ENCODE measurements around the gene UBASH3B.
"Not testable (repeated sequence)": the region's sequence is repeated elsewhere in the genome, so short reads cannot be mapped to it uniquely, and the experiment has no call there.

Gene UBASH3B

DNA sequence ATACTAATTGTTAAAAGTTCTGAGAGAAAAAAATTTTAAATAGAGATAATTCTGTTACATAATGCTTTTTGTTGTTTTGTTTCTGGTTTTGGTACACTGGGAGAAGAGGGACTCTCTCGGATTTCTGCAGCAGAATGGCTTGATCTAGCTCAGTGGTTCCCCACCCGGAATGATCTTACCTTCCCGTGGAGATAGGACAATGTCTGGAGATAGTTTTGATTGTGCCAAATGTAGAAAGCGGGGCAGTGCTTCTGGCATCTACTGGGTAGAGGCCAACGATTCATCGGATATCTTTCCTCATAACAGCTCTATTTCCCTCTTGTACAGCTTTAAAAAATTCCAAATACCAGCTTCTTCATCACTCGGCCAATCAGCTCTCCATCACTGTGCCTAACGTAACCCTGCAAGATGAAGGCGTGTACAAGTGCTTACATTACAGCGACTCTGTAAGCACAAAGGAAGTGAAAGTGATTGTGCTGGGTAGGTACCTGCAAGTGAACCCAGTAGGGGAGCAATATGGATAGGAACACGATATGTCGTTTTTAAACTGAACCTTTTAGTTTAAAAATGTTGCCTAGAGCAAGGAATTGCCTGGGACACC lies 195.9 kb downstream of the UBASH3B start:
- no peak for DNase-seq (ENCODE audit: low read depth in 2 of 2)

DNA sequence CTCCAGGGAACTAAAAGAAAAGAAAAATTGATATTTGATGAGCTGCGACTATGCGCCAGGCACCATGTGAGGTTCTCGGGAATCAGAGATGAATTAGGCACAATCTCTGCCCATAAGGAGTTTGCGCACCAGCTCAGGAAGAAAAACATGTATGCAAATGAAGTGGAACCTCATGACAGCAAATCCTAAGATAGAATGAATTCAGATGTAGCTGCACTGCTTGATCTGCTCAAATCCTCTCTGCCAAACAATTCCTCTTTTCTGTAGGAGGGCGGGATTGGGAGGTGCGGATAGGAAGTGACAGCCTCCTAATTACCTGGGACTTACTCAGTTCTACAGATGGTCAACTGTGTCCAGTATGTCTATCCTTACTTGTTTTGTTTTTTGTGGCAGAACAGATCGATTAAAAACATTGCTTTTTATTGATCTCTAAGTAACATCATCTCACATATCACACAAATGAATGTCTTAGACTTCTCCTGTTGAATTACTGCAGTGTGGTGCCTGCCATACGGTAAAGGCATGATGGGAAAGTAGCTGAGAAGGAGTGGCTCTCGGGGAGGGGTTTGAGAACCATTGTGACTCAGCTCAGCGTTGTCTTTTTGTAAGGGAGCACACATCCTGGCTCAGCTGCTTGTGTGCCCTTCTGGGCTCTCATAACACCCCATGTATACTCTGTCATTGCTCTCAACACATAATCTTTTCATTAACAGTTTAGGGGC lies 196.7 kb downstream of the UBASH3B start:
- DNase-seq (ENCODE audit: low read depth in 2 of 2), result peak in 1 of 2 donors; percentile 10

DNA sequence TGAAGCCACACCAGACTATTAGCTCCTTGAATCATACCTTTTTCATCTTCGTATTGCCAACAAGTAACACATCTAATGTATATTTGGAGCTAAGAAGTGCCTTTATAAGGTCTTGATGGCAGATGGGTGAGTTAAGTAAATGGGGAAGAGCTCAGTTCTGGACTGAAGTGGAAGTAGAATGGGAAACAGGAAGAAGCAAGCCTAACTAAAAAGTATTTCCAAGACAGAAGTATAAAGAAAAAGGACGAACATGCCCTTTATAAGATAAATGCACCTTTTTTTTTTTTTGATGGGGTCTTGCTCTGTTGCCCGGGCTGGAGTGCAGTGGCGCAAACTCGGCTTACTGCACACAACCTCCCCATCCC lies 197.3 kb downstream of the UBASH3B start:
- DNase-seq (ENCODE audit: low read depth in 2 of 2), result no peak

DNA sequence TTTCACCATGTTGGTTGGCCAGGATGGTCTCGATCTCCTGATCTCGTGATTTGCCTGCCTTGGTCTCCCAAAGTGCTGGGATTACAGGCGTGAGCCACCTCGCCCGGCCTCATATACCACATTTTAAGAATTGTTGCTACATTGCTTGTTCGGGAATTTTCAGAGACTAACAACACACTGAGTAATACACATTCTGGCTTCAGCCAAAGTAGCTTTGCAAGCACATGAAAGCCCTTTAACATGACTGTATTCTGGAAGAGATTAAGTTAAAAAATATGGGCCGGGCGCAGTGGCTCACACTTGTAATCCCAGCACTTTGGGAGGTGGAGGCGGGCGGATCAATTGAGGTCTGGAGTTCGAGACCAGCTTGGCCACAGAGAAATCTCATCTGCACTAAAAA lies 197.7 kb downstream of the UBASH3B start:
- no peak for DNase-seq (ENCODE audit: low read depth in 2 of 2)

DNA sequence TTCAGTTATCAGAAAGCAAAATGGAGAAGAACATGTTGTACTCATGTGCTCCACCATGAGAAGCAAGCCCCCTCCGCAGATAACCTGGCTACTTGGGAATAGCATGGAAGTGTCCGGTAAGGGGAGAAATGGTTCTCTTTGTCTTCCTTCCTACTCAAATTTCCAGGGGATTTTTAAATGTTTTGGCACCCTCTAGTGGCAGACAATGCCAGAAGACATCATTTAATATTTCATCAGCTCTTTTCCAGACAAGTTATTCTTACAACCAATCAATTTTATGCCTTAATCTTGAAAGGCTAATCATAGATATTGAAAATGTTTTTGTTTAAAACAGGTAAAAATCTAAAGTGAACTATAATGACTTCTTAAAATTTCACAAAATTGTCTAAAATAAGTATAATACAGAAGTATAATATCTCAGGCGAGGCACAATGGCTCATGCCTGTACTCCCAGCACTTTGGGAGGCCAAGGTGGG lies 198.5 kb downstream of the UBASH3B start:
- DNase-seq (ENCODE audit: low read depth in 2 of 2), result peak in 1 of 2 donors; percentile 19

DNA sequence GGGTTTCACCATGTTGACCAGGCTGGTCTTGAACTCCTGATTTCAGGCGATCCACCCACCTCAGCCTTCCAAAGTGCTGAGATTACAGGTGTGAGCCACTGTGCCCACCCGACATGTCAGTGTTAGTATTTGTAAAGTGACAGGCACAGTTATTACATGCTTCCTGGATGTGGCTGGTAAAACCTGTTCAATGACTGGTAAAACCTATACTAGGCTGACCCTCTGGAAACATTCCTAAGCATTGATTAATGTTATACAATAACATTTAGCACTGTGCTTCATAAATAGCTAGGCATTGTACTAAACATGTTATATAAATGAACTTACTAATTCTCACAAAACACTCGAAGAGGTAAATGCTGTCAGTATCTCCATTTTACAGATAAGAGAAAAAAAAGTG lies 206.1 kb downstream of the UBASH3B start:
- no peak for DNase-seq (ENCODE audit: low read depth in 2 of 2)

DNA sequence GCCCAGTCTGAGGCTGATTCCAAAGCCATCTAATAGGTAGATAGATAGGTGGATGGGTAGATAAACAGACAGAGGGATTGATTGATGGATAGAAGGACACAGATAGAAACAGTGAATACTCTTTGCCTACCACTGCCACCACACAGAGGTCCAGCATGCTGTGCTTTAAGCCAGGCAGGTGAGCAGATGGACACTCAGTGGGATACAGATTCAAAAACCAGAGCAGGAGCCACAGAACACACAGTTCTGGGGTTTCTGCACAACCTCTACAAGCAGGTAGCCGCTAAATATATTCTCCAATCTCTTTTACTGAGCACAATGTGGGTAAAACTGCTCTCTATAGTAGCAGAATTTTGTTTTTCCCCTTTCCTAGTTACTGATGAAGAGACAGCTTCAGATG lies 206.6 kb downstream of the UBASH3B start:
- no peak for DNase-seq (ENCODE audit: low read depth in 2 of 2)

DNA sequence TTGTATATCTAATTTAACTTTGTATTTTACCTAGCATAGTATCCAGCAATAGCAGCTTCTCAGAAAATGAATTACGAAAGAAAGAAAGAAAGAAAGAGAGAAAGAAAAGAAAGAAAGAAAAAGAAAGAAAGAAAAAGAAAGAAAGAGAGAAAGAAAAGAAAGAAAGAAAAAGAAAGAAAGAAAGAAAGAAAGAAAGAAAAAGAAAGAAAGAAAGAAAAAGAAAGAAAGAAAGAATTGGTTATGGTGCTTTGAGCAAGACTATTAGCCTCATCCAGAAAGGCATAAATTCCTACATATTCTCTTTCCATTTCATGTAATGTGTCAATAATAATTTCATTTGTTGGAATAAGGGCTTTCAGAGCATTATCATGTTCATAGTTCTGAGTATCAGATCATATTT lies 207.6 kb downstream of the UBASH3B start:
- not testable (repeated sequence) for DNase-seq (ENCODE audit: low read depth in 2 of 2)

DNA sequence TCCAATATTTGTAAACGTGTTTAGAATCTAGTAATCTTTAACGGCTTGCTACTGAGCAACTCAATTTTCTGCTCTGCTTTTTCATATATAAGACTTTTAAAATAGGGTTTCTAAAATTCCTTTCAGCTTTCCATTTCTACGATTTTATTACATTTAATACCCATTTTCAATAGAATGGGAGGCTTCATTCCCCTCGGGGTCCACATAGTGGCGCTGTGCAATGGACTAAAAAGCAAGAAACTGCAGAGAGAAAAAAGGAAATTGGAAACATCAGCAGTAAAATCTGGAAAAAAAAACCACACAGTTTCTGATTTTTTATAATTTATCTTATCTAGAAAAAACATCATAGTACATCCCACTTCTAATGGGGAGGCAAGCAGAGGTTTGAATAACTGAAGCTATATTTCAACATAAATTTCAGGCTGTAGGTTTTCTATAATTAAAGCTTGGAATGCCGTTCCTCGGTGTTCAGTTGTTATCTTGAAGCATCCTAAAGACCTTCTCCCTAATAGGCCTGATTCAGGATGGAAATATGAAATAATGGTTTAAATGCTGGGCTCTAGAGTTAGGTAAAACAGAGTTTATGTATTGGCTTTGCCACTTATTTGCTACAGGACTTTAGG lies 208.3 kb downstream of the UBASH3B start:
- peak in 1 of 2 donors; percentile 33 for DNase-seq (ENCODE audit: low read depth in 2 of 2)

All from stimulated activated CD4-positive, alpha-beta T cell treated with anti-CD3 and anti-CD28 coated beads, Interleukin-4, amount 100 ng/mL, for 48 hours (primary cell).